ENCODE results near the gene DYSF. TPM values are rescaled to one million over a fixed set of nuclear protein-coding genes. Genes with fewer than 3 reads are reported as not detected.

The DYSF gene
- total RNA-seq, 1 experiment from 2014 or later = 2.2 TPM

- Mint-ChIP-seq H3K36me3 (ENCODE audit: insufficient read depth, unreplicated experiment) (no peaks in the 10 kb centered on the region), H3K9me3 (ENCODE audit: unreplicated experiment) (peaks cover 3% of the 10 kb centered on the region), H3K4me3 (ENCODE audit: unreplicated experiment) (no peak overlapping the region), H3K27me3 (ENCODE audit: insufficient read depth, unreplicated experiment) (no peaks in the 10 kb centered on the region), H3K27ac (ENCODE audit: unreplicated experiment) (no peak overlapping the region), H3K4me1 (ENCODE audit: low read depth, unreplicated experiment) (peaks cover 8% of the 10 kb centered on the region)
- no peak for DNase-seq
- no peaks in the 10 kb centered on the region for H3K36me3 ChIP-seq (ENCODE audit: control insufficient read depth, insufficient read depth, low read length)
- no peaks in the 10 kb centered on the region for H3K27me3 ChIP-seq (replicated peaks; ENCODE audit: control insufficient read depth, insufficient read depth, low read length)
- no peak overlapping the region for H3K4me3 ChIP-seq (ENCODE audit: low read depth, low read length)
- peaks cover 8% of the 10 kb centered on the region; the same call in 1 of the 2 replicates for H3K4me1 ChIP-seq
- BruUV-seq (replicated peaks) = no TSS peak
- CTCF ChIA-PET = no interaction called here
- intact Hi-C loops (cut with micrococcal nuclease; ENCODE audit: unreplicated experiment) = no loop called here
- no peaks in the 10 kb centered on the region for H3K9me3 ChIP-seq
- POLR2A ChIA-PET = no interaction called here
- no peak for TF ChIP-seq CTCF (IDR thresholded peaks at IDR 0.05; ENCODE audit: insufficient read depth in 1 of 2, low read depth in 1 of 2, low read length in 1 of 2, severe bottlenecking in 1 of 2, unreplicated experiment in 1 of 2)
These were observed 263.6 kb downstream of the DYSF start for GRCh38 chr2:71716697-71717624.

DNA sequence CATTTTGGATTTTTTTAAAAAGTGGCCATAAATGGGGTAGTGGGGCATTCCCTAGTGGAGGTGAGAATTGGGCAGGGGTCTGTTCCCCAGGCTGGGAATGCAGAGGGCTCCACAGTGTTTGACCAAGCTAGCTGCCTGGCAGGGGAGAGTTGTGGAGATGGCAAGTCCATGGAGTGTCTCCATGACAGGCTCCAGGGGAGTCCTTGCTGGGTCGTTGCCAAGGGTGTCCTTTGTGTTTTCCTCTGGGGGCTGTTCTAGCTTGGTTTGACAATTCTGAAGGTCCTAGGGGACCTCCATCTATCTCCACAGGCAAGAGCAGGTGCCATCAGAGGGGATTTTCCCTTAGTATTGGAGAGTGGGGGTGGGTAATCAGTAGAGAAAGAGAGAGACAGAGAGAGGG, 265.3 kb downstream of the DYSF start:
- H3K9me3 Mint-ChIP-seq (ENCODE audit: unreplicated experiment) = peaks cover 11% of the 10 kb centered on the region
- H3K36me3 ChIP-seq (ENCODE audit: control insufficient read depth, insufficient read depth, low read length) = no peaks in the 10 kb centered on the region
- peaks cover 8% of the 10 kb centered on the region for H3K4me1 Mint-ChIP-seq (ENCODE audit: low read depth, unreplicated experiment)
- BruUV-seq (replicated peaks) = no TSS peak
- DNase-seq = no peak
- no peaks in the 10 kb centered on the region for H3K27me3 Mint-ChIP-seq (ENCODE audit: insufficient read depth, unreplicated experiment)
- no peak overlapping the region for H3K4me3 Mint-ChIP-seq (ENCODE audit: unreplicated experiment)
- no peak overlapping the region for H3K4me3 ChIP-seq (ENCODE audit: low read depth, low read length)
- H3K36me3 Mint-ChIP-seq (ENCODE audit: insufficient read depth, unreplicated experiment) = no peaks in the 10 kb centered on the region
- CTCF ChIA-PET = interaction anchor here (0.6 kb wide), 1 partner anchor 10 kb away, joined by 6 read pairs; no protein-coding TSS in a partner anchor
- POLR2A ChIA-PET = no interaction called here
- no peak for TF ChIP-seq CTCF (IDR thresholded peaks at IDR 0.05; ENCODE audit: insufficient read depth in 1 of 2, low read depth in 1 of 2, low read length in 1 of 2, severe bottlenecking in 1 of 2, unreplicated experiment in 1 of 2)
- H3K27me3 ChIP-seq (replicated peaks; ENCODE audit: control insufficient read depth, insufficient read depth, low read length) = no peaks in the 10 kb centered on the region
- intact Hi-C loops (cut with micrococcal nuclease; ENCODE audit: unreplicated experiment) = no loop called here
- H3K9me3 ChIP-seq = 0 out of 2 replicates have a peak, but pooled peaks cover under 1% of the 10 kb centered on the region
- H3K27ac Mint-ChIP-seq (ENCODE audit: unreplicated experiment) = no peak overlapping the region
- peaks cover 8% of the 10 kb centered on the region; the same call in 1 of the 2 replicates for H3K4me1 ChIP-seq

- Histone ChIP-seq H3K4me3 (ENCODE audit: low read depth, low read length) (no peak overlapping the region), H3K27me3 (replicated peaks; ENCODE audit: control insufficient read depth, insufficient read depth, low read length) (no peaks in the 10 kb centered on the region), H3K4me1 (peaks cover 8% of the 10 kb centered on the region; the same call in 1 of the 2 replicates), H3K9me3 (peaks cover 10% of the 10 kb centered on the region), H3K36me3 (ENCODE audit: control insufficient read depth, insufficient read depth, low read length) (no peaks in the 10 kb centered on the region)
- ChIA-PET POLR2A (no interaction called here), CTCF (interaction anchor here (1.3 kb wide), 1 partner anchor 13 kb away, joined by 3 read pairs; no protein-coding TSS in a partner anchor)
- H3K27ac Mint-ChIP-seq (ENCODE audit: unreplicated experiment) = no peak overlapping the region
- H3K9me3 Mint-ChIP-seq (ENCODE audit: unreplicated experiment) = peaks cover 11% of the 10 kb centered on the region
- no peak for DNase-seq
- BruUV-seq (replicated peaks) = no TSS peak
- no peaks in the 10 kb centered on the region for H3K27me3 Mint-ChIP-seq (ENCODE audit: insufficient read depth, unreplicated experiment)
- H3K4me1 Mint-ChIP-seq (ENCODE audit: low read depth, unreplicated experiment) = peaks cover 8% of the 10 kb centered on the region
- H3K36me3 Mint-ChIP-seq (ENCODE audit: insufficient read depth, unreplicated experiment) = no peaks in the 10 kb centered on the region
- intact Hi-C loops (cut with micrococcal nuclease; ENCODE audit: unreplicated experiment) = no loop called here
- no peak for TF ChIP-seq CTCF (IDR thresholded peaks at IDR 0.05; ENCODE audit: insufficient read depth in 1 of 2, low read depth in 1 of 2, low read length in 1 of 2, severe bottlenecking in 1 of 2, unreplicated experiment in 1 of 2)
- no peak overlapping the region for H3K4me3 Mint-ChIP-seq (ENCODE audit: unreplicated experiment)
These were observed 266.3 kb downstream of the DYSF start for GRCh38 chr2:71719520-71720282.

All from Caco-2 (cell line).